GM21526 (cell line): ENCODE measurements around the gene KRT39.

ENCODE experiments used
- ATAC-seq: cut with Tn5 transposase; IDR thresholded peaks from one replicate; pipeline ENCODE4 v1.9.1; 2021; ENCODE audit warnings: moderate library complexity; ENCODE audit not compliant: unreplicated experiment, low FRiP score

Gene KRT39

GRCh38 chr17:40909351-40909750 is 57.4 kb downstream of the KRT39 start:
- ATAC-seq, result no peak
